Measurements from ENCODE around the gene CDK8. TPM values are rescaled to one million over a fixed set of nuclear protein-coding genes. Genes with fewer than 3 reads are reported as not detected.

Gene CDK8
- polyA plus RNA-seq, 4 donors: 19.3 to 24.6 (median 23.0) TPM

- DNase-seq (ENCODE audit: low read depth in 4 of 4, low spot score in 2 of 4): no peak
These were observed 181.2 kb downstream of the CDK8 start for GRCh38 chr13:26435171-26435570.

- DNase-seq (ENCODE audit: low read depth in 4 of 4, low spot score in 2 of 4): no peak
These were observed 181.7 kb downstream of the CDK8 start for GRCh38 chr13:26435646-26436045.

- no peak for DNase-seq (ENCODE audit: low read depth in 4 of 4, low spot score in 2 of 4)
These were observed 183.0 kb downstream of the CDK8 start for GRCh38 chr13:26436914-26437313.

GRCh38 chr13:26440111-26440510 is 186.2 kb downstream of the CDK8 start:
- no peak for DNase-seq (ENCODE audit: low read depth in 4 of 4, low spot score in 2 of 4)

GRCh38 chr13:26441476-26441875 is 187.5 kb downstream of the CDK8 start:
- no peak for DNase-seq (ENCODE audit: low read depth in 4 of 4, low spot score in 2 of 4)

- DNase-seq (ENCODE audit: low read depth in 4 of 4, low spot score in 2 of 4): no peak
These were observed 188.6 kb downstream of the CDK8 start for GRCh38 chr13:26442541-26442940.

- no peak for DNase-seq (ENCODE audit: low read depth in 4 of 4, low spot score in 2 of 4)
These were observed 191.2 kb downstream of the CDK8 start for GRCh38 chr13:26445092-26445491.

GRCh38 chr13:26446751-26447150 is 192.8 kb downstream of the CDK8 start:
- no peak for DNase-seq (ENCODE audit: low read depth in 4 of 4, low spot score in 2 of 4)

- no peak for DNase-seq (ENCODE audit: low read depth in 4 of 4, low spot score in 2 of 4)
These were observed 194.1 kb downstream of the CDK8 start for GRCh38 chr13:26448032-26448431.

GRCh38 chr13:26449063-26449848 is 195.3 kb downstream of the CDK8 start:
- no peak for DNase-seq (ENCODE audit: low read depth in 4 of 4, low spot score in 2 of 4)

Other genes starting within 250 kb of the CDK8 start
- gene SHISA2, start 202.1 kb upstream of the CDK8 start, polyA plus RNA-seq (ENCODE audit: insufficient read length in 4 of 4): 10 to 100 TPM; 59.0 to 64.2 (median 63.1) TPM
- 10 to 100 TPM; 33.8 to 38.0 (median 35.3) TPM for gene RNF6, start 31.8 kb upstream of the CDK8 start, polyA plus RNA-seq (ENCODE audit: insufficient read length in 4 of 4)

Data from left renal cortex interstitium (tissue), 4 donors.